Suprapubic skin (tissue), 4 donors: ENCODE measurements around the gene CLDN34. TPM values are rescaled to one million over a fixed set of nuclear protein-coding genes. Genes with fewer than 3 reads are reported as not detected.

ENCODE experiments used
- DNase-seq, 2 donors: peaks; one replicate each; pipeline ENCODE4 v3.0.0-alpha.2; 2019; ENCODE audit warnings: low spot score in 2 of 2
- H3K27ac ChIP-seq: fragments of 200-600 bp; sonication (generic); one replicate; pipeline ENCODE4 v1.5.1; 2019
- H3K27me3 ChIP-seq: fragments of 200-600 bp; sonication (generic); one replicate; pipeline ENCODE4 v1.5.1; 2019
- H3K36me3 ChIP-seq: fragments of 200-600 bp; sonication (generic); one replicate; pipeline ENCODE4 v1.5.1; 2019
- H3K4me1 ChIP-seq: fragments of 200-600 bp; sonication (generic); one replicate; pipeline ENCODE4 v1.5.1; 2019
- H3K4me3 ChIP-seq: fragments of 200-600 bp; sonication (generic); one replicate; pipeline ENCODE4 v1.5.1; 2019; ENCODE audit warnings: mild to moderate bottlenecking
- H3K9me3 ChIP-seq: fragments of 200-600 bp; sonication (generic); one replicate; pipeline ENCODE4 v1.5.1; 2019
- EP300 ChIP-seq: sonication (generic); formaldehyde crosslinking; IDR thresholded peaks from one replicate; pipeline ENCODE4 v1.6.1; 2017; ENCODE audit warnings: antibody characterized with exemption
- POLR2A ChIP-seq, 2 donors: fragments of 450-650 bp; IDR thresholded peaks; one replicate each; pipeline ENCODE4 v1.6.1; 2017; ENCODE audit warnings: antibody characterized with exemption in 2 of 2, mild to moderate bottlenecking in 2 of 2, moderate library complexity in 2 of 2
- POLR2AphosphoS5 ChIP-seq, 3 donors: sonication (generic); formaldehyde crosslinking; IDR thresholded peaks; one replicate each; pipeline ENCODE4 v1.6.1; 2017; ENCODE audit warnings: antibody characterized with exemption in 3 of 3
- WGBS: methylation state at CpG from one replicate; pipeline ENCODE4 v1.1.5; 2018; 5-methylcytosine and 5-hydroxymethylcytosine counted together
- total RNA-seq, 4 donors: library from RNA; depleted of rRNA; stranded (reverse); fragments of >200 nt; gene quantifications; one replicate each; pipeline ENCODE4 v1.1.0, GENCODE V29; 2016
- TF ChIP-seq, protein P1 (sequence below), 2 donors: fragments of 200-600 bp in 1 of 2; fragments of 450-650 bp in 1 of 2; sonication (generic) in 1 of 2; IDR thresholded peaks; one replicate each; pipeline ENCODE4 v1.5.1; 2016 to 2019; ENCODE audit warnings: antibody characterized with exemption in 2 of 2, mild to moderate bottlenecking in 1 of 2, moderate library complexity in 1 of 2

CLDN34 gene
- 1 to 10 TPM in 2 of 4 donors, not detected in 2; 1.1 to 2.3 TPM for total RNA-seq

- DNase-seq: no peak
Measured at GRCh38 chrX:9966775-9967408, at the start of gene CLDN34. Gene CLDN34, plus strand, starts transcription at chrX:9967358. Its CDS starts 0 bp downstream, at chrX:9967358.

DNA sequence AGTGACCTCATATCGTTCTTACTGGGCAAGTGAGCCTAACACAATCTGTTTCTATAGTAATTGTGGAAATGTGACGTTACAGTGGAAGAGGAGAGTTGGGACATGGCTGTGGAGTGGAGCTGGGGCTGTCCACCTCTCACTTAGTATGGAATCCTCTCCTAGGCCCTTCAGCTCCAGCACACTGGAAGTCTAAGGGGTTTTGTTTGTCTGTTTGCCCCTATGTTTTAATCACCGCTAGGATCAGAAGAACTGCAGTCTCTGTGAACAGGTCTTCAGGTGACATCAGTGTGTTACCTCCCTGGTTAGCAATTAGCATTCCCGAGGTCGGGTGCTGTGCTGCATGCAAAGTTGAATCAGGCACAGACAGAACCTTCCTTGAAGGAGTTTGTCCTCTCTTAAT is 49.3 kb upstream of the CLDN34 start:
- WGBS: 80% methylated on average over 5 of the region's 5 CpGs
- DNase-seq: no peak

More at GRCh38 chrX:9966775-9967408, at the start of gene CLDN34:
- no peaks in the 10 kb centered on the region for H3K36me3 ChIP-seq
- TF ChIP-seq POLR2AphosphoS5 (IDR thresholded peaks at IDR 0.05): no peak
- no peaks in the 10 kb centered on the region for H3K9me3 ChIP-seq
- H3K4me1 ChIP-seq: no peaks in the 10 kb centered on the region
- WGBS: 88% methylated on average over 16 of the region's 16 CpGs
- H3K27ac ChIP-seq: no peak within 1 kb of the TSS
- H3K27me3 ChIP-seq: no peaks in the 10 kb centered on the region
- H3K4me3 ChIP-seq: no peak within 1 kb of the TSS

GRCh38 chrX:9919632-9920172 is 47.5 kb upstream of the CLDN34 start:
- DNase-seq: no peak
- TF ChIP-seq POLR2AphosphoS5 (IDR thresholded peaks at IDR 0.05) (no peak), POLR2A (IDR thresholded peaks at IDR 0.05) (no peak), EP300 (no peak)
- TF ChIP-seq, protein P1, sequence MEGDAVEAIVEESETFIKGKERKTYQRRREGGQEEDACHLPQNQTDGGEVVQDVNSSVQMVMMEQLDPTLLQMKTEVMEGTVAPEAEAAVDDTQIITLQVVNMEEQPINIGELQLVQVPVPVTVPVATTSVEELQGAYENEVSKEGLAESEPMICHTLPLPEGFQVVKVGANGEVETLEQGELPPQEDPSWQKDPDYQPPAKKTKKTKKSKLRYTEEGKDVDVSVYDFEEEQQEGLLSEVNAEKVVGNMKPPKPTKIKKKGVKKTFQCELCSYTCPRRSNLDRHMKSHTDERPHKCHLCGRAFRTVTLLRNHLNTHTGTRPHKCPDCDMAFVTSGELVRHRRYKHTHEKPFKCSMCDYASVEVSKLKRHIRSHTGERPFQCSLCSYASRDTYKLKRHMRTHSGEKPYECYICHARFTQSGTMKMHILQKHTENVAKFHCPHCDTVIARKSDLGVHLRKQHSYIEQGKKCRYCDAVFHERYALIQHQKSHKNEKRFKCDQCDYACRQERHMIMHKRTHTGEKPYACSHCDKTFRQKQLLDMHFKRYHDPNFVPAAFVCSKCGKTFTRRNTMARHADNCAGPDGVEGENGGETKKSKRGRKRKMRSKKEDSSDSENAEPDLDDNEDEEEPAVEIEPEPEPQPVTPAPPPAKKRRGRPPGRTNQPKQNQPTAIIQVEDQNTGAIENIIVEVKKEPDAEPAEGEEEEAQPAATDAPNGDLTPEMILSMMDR (IDR thresholded peaks at IDR 0.05): no peak
- Histone ChIP-seq H3K4me1 (peaks cover under 1% of the 10 kb centered on the region), H3K27ac (no peak overlapping the region), H3K9me3 (no peaks in the 10 kb centered on the region), H3K36me3 (no peaks in the 10 kb centered on the region), H3K27me3 (no peaks in the 10 kb centered on the region), H3K4me3 (no peak overlapping the region)
- WGBS: 67% methylated on average over 3 of the region's 3 CpGs

More for the DNA sequence above, 49.3 kb upstream of the CLDN34 start:
- no peak for TF ChIP-seq POLR2A (IDR thresholded peaks at IDR 0.05)
- no peak for TF ChIP-seq POLR2AphosphoS5 (IDR thresholded peaks at IDR 0.05)
- TF ChIP-seq, protein P1 (IDR thresholded peaks at IDR 0.05): no peak
- TF ChIP-seq EP300: no peak
- no peaks in the 10 kb centered on the region for H3K9me3 ChIP-seq
- H3K36me3 ChIP-seq: no peaks in the 10 kb centered on the region
- no peaks in the 10 kb centered on the region for H3K27me3 ChIP-seq
- no peak overlapping the region for H3K4me3 ChIP-seq
- H3K4me1 ChIP-seq: peaks cover 6% of the 10 kb centered on the region
- no peak overlapping the region for H3K27ac ChIP-seq

- Histone ChIP-seq H3K9me3 (no peaks in the 10 kb centered on the region), H3K4me1 (no peaks in the 10 kb centered on the region), H3K27ac (no peak overlapping the region), H3K27me3 (no peaks in the 10 kb centered on the region), H3K36me3 (no peaks in the 10 kb centered on the region), H3K4me3 (no peak overlapping the region)
- WGBS: 83% methylated on average over 5 of the region's 5 CpGs
- no peak for TF ChIP-seq EP300
- no peak for DNase-seq
Measured at GRCh38 chrX:9921407-9921806, 45.8 kb upstream of the CLDN34 start.

GRCh38 chrX:9923357-9923756 is 43.8 kb upstream of the CLDN34 start:
- WGBS: 62% methylated on average over 5 of the region's 5 CpGs
- no peak overlapping the region for H3K27ac ChIP-seq
- H3K27me3 ChIP-seq: no peaks in the 10 kb centered on the region
- no peaks in the 10 kb centered on the region for H3K9me3 ChIP-seq
- DNase-seq: no peak
- no peaks in the 10 kb centered on the region for H3K4me1 ChIP-seq
- no peak for TF ChIP-seq POLR2A (IDR thresholded peaks at IDR 0.05)
- TF ChIP-seq, protein P1 (IDR thresholded peaks at IDR 0.05): no peak
- TF ChIP-seq EP300: no peak
- no peak for TF ChIP-seq POLR2AphosphoS5 (IDR thresholded peaks at IDR 0.05)
- H3K36me3 ChIP-seq: no peaks in the 10 kb centered on the region
- no peak overlapping the region for H3K4me3 ChIP-seq

GRCh38 chrX:9926002-9926401 is 41.2 kb upstream of the CLDN34 start:
- H3K4me3 ChIP-seq: no peak overlapping the region
- DNase-seq: no peak
- TF ChIP-seq POLR2A (IDR thresholded peaks at IDR 0.05): no peak
- TF ChIP-seq EP300: no peak
- no peak for TF ChIP-seq POLR2AphosphoS5 (IDR thresholded peaks at IDR 0.05)
- TF ChIP-seq, protein P1 (IDR thresholded peaks at IDR 0.05): no peak
- no peaks in the 10 kb centered on the region for H3K9me3 ChIP-seq
- H3K4me1 ChIP-seq: no peaks in the 10 kb centered on the region
- WGBS: 88% methylated on average over 7 of the region's 9 CpGs
- no peaks in the 10 kb centered on the region for H3K36me3 ChIP-seq
- H3K27me3 ChIP-seq: no peaks in the 10 kb centered on the region
- H3K27ac ChIP-seq: no peak overlapping the region
